ENCODE data around the gene ADGRL3.

- TF ChIP-seq CTCF (IDR thresholded peaks at IDR 0.05) (no peak), EP300 (IDR thresholded peaks at IDR 0.05) (no peak), POLR2A (IDR thresholded peaks at IDR 0.05) (no peak)
Observed at GRCh38 chr4:61540944-61541343, 340.8 kb downstream of the ADGRL3 start.
